DOHH2 (cell line): ENCODE data around the gene CDH4.

Source experiments
- H3F3A ChIP-seq: fragments of 200-600 bp; sonication (generic), shearing (Covaris generic); 2 replicates; pipeline ENCODE4 v1.6.0; 2016; ENCODE audit warnings: antibody characterized with exemption, mild to moderate bottlenecking; ENCODE audit not compliant: control insufficient read depth, insufficient read depth
- H3K27ac ChIP-seq: fragments of 200-600 bp; sonication (generic); 2 replicates; pipeline ENCODE4 v1.5.1; 2014; ENCODE audit warnings: low read depth, mild to moderate bottlenecking, low read length, moderate library complexity
- H3K27me3 ChIP-seq: fragments of 200-600 bp; sonication (generic); 2 replicates; pipeline ENCODE4 v1.6.1; 2014; ENCODE audit warnings: mild to moderate bottlenecking, low read length, mixed read lengths; ENCODE audit not compliant: control insufficient read depth
- H3K36me3 ChIP-seq: fragments of 200-600 bp; sonication (generic); 2 replicates; pipeline ENCODE4 v1.6.1; 2014; ENCODE audit warnings: mild to moderate bottlenecking, low read length, moderate library complexity, mixed read lengths; ENCODE audit not compliant: control insufficient read depth
- H3K4me1 ChIP-seq: fragments of 200-600 bp; sonication (generic); 2 replicates; pipeline ENCODE4 v1.6.1; 2014; ENCODE audit warnings: mild to moderate bottlenecking, low read length, mixed read lengths; ENCODE audit not compliant: control insufficient read depth
- H3K4me2 ChIP-seq: fragments of 200-600 bp; sonication (generic); 2 replicates; pipeline ENCODE4 v1.6.0; 2014; ENCODE audit warnings: mild to moderate bottlenecking, low read length, moderate library complexity
- H3K4me3 ChIP-seq: fragments of 200-600 bp; sonication (generic); 2 replicates; pipeline ENCODE4 v1.5.1; 2014; ENCODE audit warnings: mild to moderate bottlenecking, low read length, mixed read lengths
- H3K79me2 ChIP-seq: fragments of 200-600 bp; sonication (generic); 2 replicates; pipeline ENCODE4 v1.6.1; 2014; ENCODE audit warnings: mild to moderate bottlenecking, low read length, mixed read lengths; ENCODE audit not compliant: control insufficient read depth
- H3K9me2 ChIP-seq: fragments of 200-600 bp; sonication (generic); replicated peaks from 2 replicates; pipeline ENCODE4 v1.6.1; 2014; ENCODE audit warnings: mild to moderate bottlenecking, low read length, mixed read lengths; ENCODE audit not compliant: control insufficient read depth
- H3K9me3 ChIP-seq: fragments of 200-600 bp; sonication (generic); 2 replicates; pipeline ENCODE4 v1.6.1; 2014; ENCODE audit warnings: antibody characterized with exemption, low read length, mixed read lengths; ENCODE audit not compliant: control insufficient read depth, insufficient read depth
- H4K20me1 ChIP-seq: fragments of 200-600 bp; sonication (generic); 2 replicates; pipeline ENCODE4 v1.6.0; 2014; ENCODE audit warnings: low read depth, mild to moderate bottlenecking, antibody characterized with exemption, low read length, moderate library complexity; ENCODE audit not compliant: control insufficient read depth, insufficient read depth
- EZH2phosphoT487 ChIP-seq: fragments of 200-600 bp; sonication (generic); IDR thresholded peaks from 2 replicates; pipeline ENCODE4 v1.6.1; 2017; ENCODE audit warnings: borderline replicate concordance, mild to moderate bottlenecking, antibody characterized with exemption, low read length, moderate library complexity, mixed read lengths
- TF ChIP-seq, protein P1 (sequence below): fragments of 200-600 bp; sonication (generic); IDR thresholded peaks from one replicate; pipeline ENCODE4 v1.5.1; 2014; ENCODE audit warnings: antibody characterized with exemption, mild to moderate bottlenecking, low read depth, low read length; ENCODE audit not compliant: poor library complexity, severe bottlenecking

The CDH4 gene

DNA sequence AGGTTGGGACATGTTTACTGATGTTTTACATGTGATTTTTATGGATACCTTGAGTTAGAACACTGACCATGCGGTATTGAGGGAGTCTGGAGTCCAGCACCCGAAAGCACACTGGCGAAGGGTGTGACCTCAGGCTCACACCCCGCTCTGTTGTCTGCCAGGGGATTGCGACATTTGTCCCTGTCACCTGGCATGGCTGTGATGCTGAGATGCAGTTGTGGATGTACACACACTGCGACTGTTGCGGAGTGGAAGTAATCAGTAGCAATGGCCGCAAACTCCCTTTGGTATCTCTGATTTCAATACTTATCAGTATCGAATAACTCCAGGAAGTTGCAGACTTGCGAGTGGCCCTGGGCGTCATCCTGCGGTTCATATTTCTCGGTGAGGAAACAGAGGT is 43.2 kb downstream of the CDH4 start:
- H3F3A ChIP-seq: no peaks in the 10 kb centered on the region
- H4K20me1 ChIP-seq: no peaks in the 10 kb centered on the region
- no peak overlapping the region for H3K4me3 ChIP-seq
- H3K79me2 ChIP-seq: no peaks in the 10 kb centered on the region
- no peaks in the 10 kb centered on the region for H3K9me2 ChIP-seq
- no peak for TF ChIP-seq EZH2phosphoT487
- TF ChIP-seq, protein P1, sequence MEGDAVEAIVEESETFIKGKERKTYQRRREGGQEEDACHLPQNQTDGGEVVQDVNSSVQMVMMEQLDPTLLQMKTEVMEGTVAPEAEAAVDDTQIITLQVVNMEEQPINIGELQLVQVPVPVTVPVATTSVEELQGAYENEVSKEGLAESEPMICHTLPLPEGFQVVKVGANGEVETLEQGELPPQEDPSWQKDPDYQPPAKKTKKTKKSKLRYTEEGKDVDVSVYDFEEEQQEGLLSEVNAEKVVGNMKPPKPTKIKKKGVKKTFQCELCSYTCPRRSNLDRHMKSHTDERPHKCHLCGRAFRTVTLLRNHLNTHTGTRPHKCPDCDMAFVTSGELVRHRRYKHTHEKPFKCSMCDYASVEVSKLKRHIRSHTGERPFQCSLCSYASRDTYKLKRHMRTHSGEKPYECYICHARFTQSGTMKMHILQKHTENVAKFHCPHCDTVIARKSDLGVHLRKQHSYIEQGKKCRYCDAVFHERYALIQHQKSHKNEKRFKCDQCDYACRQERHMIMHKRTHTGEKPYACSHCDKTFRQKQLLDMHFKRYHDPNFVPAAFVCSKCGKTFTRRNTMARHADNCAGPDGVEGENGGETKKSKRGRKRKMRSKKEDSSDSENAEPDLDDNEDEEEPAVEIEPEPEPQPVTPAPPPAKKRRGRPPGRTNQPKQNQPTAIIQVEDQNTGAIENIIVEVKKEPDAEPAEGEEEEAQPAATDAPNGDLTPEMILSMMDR: no peak
- H3K27me3 ChIP-seq: no peaks in the 10 kb centered on the region
- no peaks in the 10 kb centered on the region for H3K4me1 ChIP-seq
- H3K27ac ChIP-seq: no peak overlapping the region
- H3K9me3 ChIP-seq: no peaks in the 10 kb centered on the region; the same call in 1 of the 2 replicates
- H3K4me2 ChIP-seq: no peak overlapping the region
- H3K36me3 ChIP-seq: no peaks in the 10 kb centered on the region

DNA sequence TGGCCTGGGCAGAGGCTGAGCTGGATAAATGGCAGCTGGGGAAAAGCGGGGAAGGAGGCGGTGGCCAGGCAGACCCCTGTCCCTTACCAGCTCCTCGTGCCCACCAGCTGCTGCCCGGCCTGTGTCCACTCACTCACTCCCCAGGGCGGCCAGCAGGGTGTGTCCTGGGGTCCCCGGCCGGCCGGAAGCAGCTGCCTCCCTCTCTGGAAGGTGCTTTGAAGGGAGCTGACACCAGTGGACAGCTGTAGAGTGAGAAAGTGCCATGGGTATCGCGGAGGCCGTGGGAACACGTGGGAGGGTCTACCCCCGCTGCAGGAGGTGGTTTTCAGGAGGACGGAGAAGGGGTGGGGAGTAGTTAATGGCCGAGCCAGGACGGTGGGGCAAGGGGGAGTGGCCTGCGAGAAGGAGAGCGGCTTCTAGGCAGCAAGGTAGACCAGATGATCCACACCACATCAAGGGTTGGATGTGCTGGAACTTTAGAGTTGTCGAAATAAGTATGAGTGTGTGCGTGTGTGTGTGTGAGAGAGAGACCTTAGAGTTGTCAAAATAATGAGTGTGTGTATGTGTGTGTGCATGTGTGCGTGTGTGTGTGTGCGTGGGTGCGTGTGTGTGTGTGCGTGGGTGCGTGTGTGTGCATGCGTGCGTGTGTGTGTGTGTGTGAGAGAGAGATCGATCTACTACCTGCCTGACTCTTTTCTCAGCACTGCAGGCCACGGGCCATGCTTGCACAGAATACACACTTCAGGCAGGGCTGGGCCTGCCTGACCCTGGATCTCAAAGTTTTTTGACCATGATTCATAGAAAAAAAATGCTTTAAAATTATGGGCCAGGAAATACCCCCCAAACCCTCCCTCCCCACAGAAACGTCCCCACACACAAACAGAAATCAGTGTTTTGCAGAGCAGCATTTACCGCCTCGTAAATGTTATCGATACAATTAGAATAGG is 43.9 kb downstream of the CDH4 start:
- Histone ChIP-seq H3K27ac (no peak overlapping the region), H3K9me2 (no peaks in the 10 kb centered on the region), H3K4me2 (no peak overlapping the region), H4K20me1 (no peaks in the 10 kb centered on the region), H3F3A (no peaks in the 10 kb centered on the region), H3K36me3 (no peaks in the 10 kb centered on the region), H3K79me2 (no peaks in the 10 kb centered on the region), H3K4me3 (no peak overlapping the region), H3K4me1 (no peaks in the 10 kb centered on the region), H3K9me3 (no peaks in the 10 kb centered on the region; the same call in 1 of the 2 replicates), H3K27me3 (no peaks in the 10 kb centered on the region)
- TF ChIP-seq EZH2phosphoT487: no peak
- TF ChIP-seq, protein P1: no peak

DNA sequence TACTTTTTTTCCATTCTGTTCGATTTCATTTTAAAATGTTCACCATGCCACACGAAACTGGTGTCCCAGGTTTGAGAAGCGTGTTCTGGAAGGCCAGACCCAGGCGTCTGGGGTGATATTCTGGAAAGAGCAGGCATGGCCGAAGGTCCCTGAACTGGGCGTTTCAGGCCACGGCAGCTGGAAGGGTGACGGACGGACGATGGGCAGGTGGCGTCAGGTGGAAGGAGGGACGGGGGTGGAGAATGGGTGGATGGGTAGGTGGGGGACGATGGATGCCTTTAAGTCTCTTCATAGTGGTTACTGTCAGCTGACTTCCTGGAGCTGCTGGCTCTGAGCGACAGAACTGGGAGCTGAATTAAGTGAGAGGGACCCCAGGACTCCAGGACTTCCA is 44.6 kb downstream of the CDH4 start:
- Histone ChIP-seq H3K27me3 (no peaks in the 10 kb centered on the region), H3K9me3 (no peaks in the 10 kb centered on the region; the same call in 1 of the 2 replicates), H3K36me3 (no peaks in the 10 kb centered on the region), H3F3A (no peaks in the 10 kb centered on the region), H3K9me2 (no peaks in the 10 kb centered on the region), H3K4me3 (no peak overlapping the region), H3K27ac (no peak overlapping the region), H3K79me2 (no peaks in the 10 kb centered on the region), H3K4me2 (no peak overlapping the region), H4K20me1 (no peaks in the 10 kb centered on the region), H3K4me1 (no peaks in the 10 kb centered on the region)
- TF ChIP-seq EZH2phosphoT487: no peak
- TF ChIP-seq, protein P1: no peak
